Erythroblast (primary cell): ENCODE data around the gene GAK.

Source experiments
- GATA1 ChIP-seq: IDR thresholded peaks from 2 replicates; pipeline ENCODE4 v1.6.1; 2011; ENCODE audit warnings: low read depth, mild to moderate bottlenecking, control low read depth, low read length, moderate library complexity
- POLR2A ChIP-seq: IDR thresholded peaks from 2 replicates; pipeline ENCODE4 v1.6.1; 2011; ENCODE audit warnings: mild to moderate bottlenecking, low read length

DNA sequence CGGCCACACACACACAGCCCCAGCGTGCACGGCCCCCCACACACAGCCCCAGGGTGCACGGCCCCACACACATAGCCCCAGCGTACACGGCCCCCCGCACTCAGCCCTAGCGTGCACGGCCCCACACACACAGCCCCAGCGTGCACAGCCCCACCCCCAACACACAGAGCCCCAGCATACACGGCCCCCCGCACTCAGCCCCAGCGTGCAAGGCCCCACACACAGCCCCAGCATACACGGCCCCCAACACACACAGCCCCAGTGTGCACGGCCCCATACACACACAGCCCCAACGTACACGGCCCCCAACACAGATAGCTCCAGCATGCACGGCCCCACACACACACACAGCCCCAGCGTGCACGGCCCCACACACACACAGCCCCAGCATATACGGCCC, 17.6 kb downstream of the GAK start:
- TF ChIP-seq POLR2A (no peak), GATA1 (no peak)
